Naive thymus-derived CD8-positive, alpha-beta T cell (primary cell): Measurements from ENCODE around the gene ZMYM1. TPM values are rescaled to one million over a fixed set of nuclear protein-coding genes. Genes with fewer than 3 reads are reported as not detected.
"Not testable (repeated sequence)": the region's sequence is repeated elsewhere in the genome, so short reads cannot be mapped to it uniquely, and the experiment has no call there.

Experiments used
- ATAC-seq, 2 donors: fragments of 150-1000 bp; cut with Tn5 transposase in 1 of 2; sonication (Bioruptor Pico), chemical (Tn5 transposase) in 1 of 2; 1 replicate in 1 of 2; 2 replicates in 1 of 2; pipeline ENCODE4 v1.10.0; 2021; ENCODE audit warnings: mild to moderate bottlenecking in 2 of 2, moderate library complexity in 2 of 2
- POLR2A ChIA-PET: fragments of 350-600 bp; sonication (Branson Sonifier 250); formaldehyde crosslinking; loops from one replicate; lab custom pipeline; 2021; ENCODE audit warnings: antibody characterized with exemption; lab: Charles Lee
- DNase-seq, 10 donors: peaks; one replicate each; pipeline versions ENCODE4 v3.0.0 to v3.0.0-alpha.2; 2020 to 2022
- H3K27ac Mint-ChIP-seq, 10 donors: one replicate each; pipeline ENCODE4 v1.8.0; 2020 to 2022; ENCODE audit warnings: mild to moderate bottlenecking in 10 of 10, mixed read lengths in 10 of 10, moderate library complexity in 4 of 10, inconsistent platforms in 1 of 10
- H3K27me3 Mint-ChIP-seq, 5 donors: one replicate each; pipeline ENCODE4 v1.8.0; 2021 to 2022; ENCODE audit warnings: mixed read lengths in 5 of 5
- H3K36me3 Mint-ChIP-seq, 3 donors: one replicate each; pipeline ENCODE4 v1.8.0; 2020 to 2022; ENCODE audit warnings: mixed read lengths in 3 of 3, mild to moderate bottlenecking in 2 of 3, inconsistent platforms in 1 of 3
- H3K4me1 Mint-ChIP-seq, 4 donors: one replicate each; pipeline ENCODE4 v1.8.0; 2021 to 2022; ENCODE audit warnings: mixed read lengths in 4 of 4
- H3K4me3 Mint-ChIP-seq, 10 donors: one replicate each; pipeline ENCODE4 v1.8.0; 2020 to 2022; ENCODE audit warnings: mild to moderate bottlenecking in 10 of 10, mixed read lengths in 10 of 10, moderate library complexity in 6 of 10, inconsistent platforms in 1 of 10
- H3K9me3 Mint-ChIP-seq, 9 donors: one replicate each; pipeline ENCODE4 v1.8.0; 2020 to 2022; ENCODE audit warnings: mixed read lengths in 9 of 9, mild to moderate bottlenecking in 3 of 9, inconsistent platforms in 1 of 9, moderate library complexity in 1 of 9
- polyA plus RNA-seq, 3 donors: library from polyadenylated mRNA; unstranded; fragments of 300-500 nt; fragmentation: Illumina TruSeq; gene quantifications; one replicate each; pipeline ENCODE4 v1.2.3, GENCODE V29; 2021
- total RNA-seq, 8 experiments: library from RNA in 2 of 8; stranded (reverse) in 2 of 8; gene quantifications; one replicate each; pipeline ENCODE4 v1.2.3 and lab custom pipeline; 2021 to 2026

Gene ZMYM1
- total and polyA plus RNA-seq, 5 experiments from 2014 or later, result 12.4 to 32.9 (median 16.6) TPM

GRCh38 chr1:35142294-35142693 is 63.1 kb downstream of the ZMYM1 start:
- H3K4me1 Mint-ChIP-seq, result peaks cover 0 to 12% (median 1%) of the 10 kb centered on the region in 4 donors
- H3K27ac Mint-ChIP-seq, DNase-seq, H3K27me3 Mint-ChIP-seq, POLR2A ChIA-PET, ATAC-seq, H3K36me3 Mint-ChIP-seq, H3K9me3 Mint-ChIP-seq, H3K4me3 Mint-ChIP-seq: not testable (repeated sequence)

- H3K27ac Mint-ChIP-seq, H3K27me3 Mint-ChIP-seq, H3K36me3 Mint-ChIP-seq, POLR2A ChIA-PET, DNase-seq, ATAC-seq, H3K4me3 Mint-ChIP-seq, H3K9me3 Mint-ChIP-seq: not testable (repeated sequence)
- H3K4me1 Mint-ChIP-seq, result peaks cover 0 to 12% (median 1%) of the 10 kb centered on the region in 4 donors
These were observed 63.5 kb downstream of the ZMYM1 start for GRCh38 chr1:35142728-35143127.

GRCh38 chr1:35143737-35144508 is 64.7 kb downstream of the ZMYM1 start:
- DNase-seq, result no peak
- H3K4me1 Mint-ChIP-seq, result peaks cover 0 to 12% (median 1%) of the 10 kb centered on the region in 4 donors
- no peak for ATAC-seq
- no peaks in the 10 kb centered on the region for H3K9me3 Mint-ChIP-seq
- H3K27ac Mint-ChIP-seq, result no peak overlapping the region
- H3K27me3 Mint-ChIP-seq, result peaks cover 0 to 5% (median 0%) of the 10 kb centered on the region in 5 donors
- no peaks in the 10 kb centered on the region for H3K36me3 Mint-ChIP-seq
- H3K4me3 Mint-ChIP-seq, result no peak overlapping the region
- POLR2A ChIA-PET, result no interaction called here

- ATAC-seq, POLR2A ChIA-PET, H3K27me3 Mint-ChIP-seq, H3K9me3 Mint-ChIP-seq, DNase-seq, H3K36me3 Mint-ChIP-seq, H3K4me3 Mint-ChIP-seq: not testable (repeated sequence)
- peak overlapping the region in 1 of 10 donors; percentile 58 for H3K27ac Mint-ChIP-seq
- peaks cover 0 to 12% (median 2%) of the 10 kb centered on the region in 4 donors for H3K4me1 Mint-ChIP-seq
These were observed 66.8 kb downstream of the ZMYM1 start for GRCh38 chr1:35145892-35146549.

- peaks cover 0 to 2% (median 0%) of the 10 kb centered on the region in 3 donors for H3K36me3 Mint-ChIP-seq
- no peak overlapping the region for H3K27ac Mint-ChIP-seq
- H3K27me3 Mint-ChIP-seq, result peaks cover 0 to 3% (median 2%) of the 10 kb centered on the region in 5 donors
- no peak overlapping the region for H3K4me3 Mint-ChIP-seq
- POLR2A ChIA-PET, result no interaction called here
- peaks cover 2 to 8% (median 7%) of the 10 kb centered on the region in 4 donors for H3K4me1 Mint-ChIP-seq
- no peak for ATAC-seq
- no peak for DNase-seq
- H3K9me3 Mint-ChIP-seq, result peaks cover 0 to 7% (median 0%) of the 10 kb centered on the region in 9 donors
These were observed 72.0 kb downstream of the ZMYM1 start for GRCh38 chr1:35151220-35151619.

GRCh38 chr1:35164893-35165292 is 85.7 kb downstream of the ZMYM1 start:
- Mint-ChIP-seq H3K4me1 (no peaks in the 10 kb centered on the region), H3K27me3 (no peaks in the 10 kb centered on the region), H3K9me3 (peaks cover 0 to 23% (median 5%) of the 10 kb centered on the region in 9 donors), H3K36me3 (peaks cover 0 to 2% (median 0%) of the 10 kb centered on the region in 3 donors), H3K4me3 (no peak overlapping the region), H3K27ac (no peak overlapping the region)
- DNase-seq (no peak), ATAC-seq (no peak)
- POLR2A ChIA-PET, result no interaction called here

Other genes with a start within 250 kb of the ZMYM1 start
- gene SMIM12, start 219.6 kb upstream of the ZMYM1 start, total RNA-seq, result 10 to 100 TPM; 40.9 to 42.2 TPM
- gene SMIM12, start 219.6 kb upstream of the ZMYM1 start, polyA plus RNA-seq, result 10 to 100 TPM; 59.1 to 77.3 (median 71.7) TPM
- under 1 TPM; 0.77 to 0.81 TPM for gene DLGAP3, start 149.7 kb upstream of the ZMYM1 start, total RNA-seq
- under 1 TPM; 0.06 to 0.27 (median 0.16) TPM for gene DLGAP3, start 149.7 kb upstream of the ZMYM1 start, polyA plus RNA-seq
- 10 to 100 TPM; 34.3 to 36.4 TPM for gene TMEM35B, start 94.0 kb upstream of the ZMYM1 start, total RNA-seq
- gene TMEM35B, start 94.0 kb upstream of the ZMYM1 start, polyA plus RNA-seq, result 100 to 1,000 TPM; 145 to 154 (median 146) TPM
- 10 to 100 TPM; 55.2 to 55.5 TPM for gene ZMYM6, start 47.4 kb upstream of the ZMYM1 start, total RNA-seq
- gene ZMYM6, start 47.4 kb upstream of the ZMYM1 start, polyA plus RNA-seq, result 1 to 10 TPM; 6.9 to 9.9 (median 9.6) TPM
- gene SFPQ, start 113.8 kb downstream of the ZMYM1 start, total RNA-seq, result 100 to 1,000 TPM; 400 to 418 TPM
- 100 to 1,000 TPM in 2 of 3 donors, 10 to 100 TPM in 1; 85.6 to 138 (median 104) TPM for gene SFPQ, start 113.8 kb downstream of the ZMYM1 start, polyA plus RNA-seq
- gene ZMYM4, start 189.3 kb downstream of the ZMYM1 start, total RNA-seq, result 10 to 100 TPM; 44.6 to 45.1 TPM
- 10 to 100 TPM; 25.1 to 31.7 (median 28.4) TPM for gene ZMYM4, start 189.3 kb downstream of the ZMYM1 start, polyA plus RNA-seq